ENCODE data around the gene SNX32.

The SNX32 gene

GRCh38 chr11:65856689-65857499 is 23.1 kb downstream of the SNX32 start:
- DNase-seq (ENCODE audit: low read depth) = no peak

- no peak for DNase-seq (ENCODE audit: low read depth)
These were observed 23.7 kb downstream of the SNX32 start for GRCh38 chr11:65857500-65857852.

GRCh38 chr11:65857853-65858680 is 24.3 kb downstream of the SNX32 start, which contains the start of gene CFL1:
TSS of gene CFL1 (minus strand) at chr11:65858180. CDS start at chr11:65858099, 81 bp downstream.
- DNase-seq (ENCODE audit: low read depth) = peak; percentile 96

- no peak for DNase-seq (ENCODE audit: low read depth)
These were observed 24.9 kb downstream of the SNX32 start for GRCh38 chr11:65858681-65859087.

GRCh38 chr11:65859095-65859811 is 25.5 kb downstream of the SNX32 start:
- DNase-seq (ENCODE audit: low read depth) = peak; percentile 98

GRCh38 chr11:65859812-65860277 is 26.1 kb downstream of the SNX32 start:
- no peak for DNase-seq (ENCODE audit: low read depth)

- DNase-seq (ENCODE audit: low read depth) = peak; percentile 98
These were observed 26.8 kb downstream of the SNX32 start, which contains the start of gene MUS81 for GRCh38 chr11:65860278-65861164. TSS of gene MUS81 (plus strand) at chr11:65860433. CDS start at chr11:65860754, 321 bp downstream.

- no peak for DNase-seq (ENCODE audit: low read depth)
These were observed 27.4 kb downstream of the SNX32 start for GRCh38 chr11:65861165-65861505.

GRCh38 chr11:65861533-65862183 is 27.9 kb downstream of the SNX32 start:
- DNase-seq (ENCODE audit: low read depth) = no peak

- DNase-seq (ENCODE audit: low read depth) = no peak
These were observed 28.5 kb downstream of the SNX32 start for GRCh38 chr11:65862191-65862735.

- DNase-seq (ENCODE audit: low read depth) = no peak
These were observed 29.5 kb downstream of the SNX32 start for GRCh38 chr11:65862941-65863888.

GRCh38 chr11:65863889-65864705 is 30.3 kb downstream of the SNX32 start:
- DNase-seq (ENCODE audit: low read depth) = no peak

GRCh38 chr11:65864706-65865471 is 31.1 kb downstream of the SNX32 start:
- no peak for DNase-seq (ENCODE audit: low read depth)

GRCh38 chr11:65865550-65866172 is 31.9 kb downstream of the SNX32 start:
- DNase-seq (ENCODE audit: low read depth) = no peak

- no peak for DNase-seq (ENCODE audit: low read depth)
These were observed 32.9 kb downstream of the SNX32 start for GRCh38 chr11:65866509-65867283.
